Hematopoietic multipotent progenitor cell (in vitro differentiated cells): ENCODE measurements around the gene WNT8A. TPM values are rescaled to one million over a fixed set of nuclear protein-coding genes. Genes with fewer than 3 reads are reported as not detected.

ENCODE experiments used
- DNase-seq, 3 donors: peaks; one replicate each; pipeline ENCODE4 v3.0.0-alpha.2; 2011 to 2015; ENCODE audit warnings: low read depth in 2 of 3, low spot score in 2 of 3
- total RNA-seq: library from RNA; depleted of rRNA; stranded (reverse); fragments of >200 nt; gene quantifications from one replicate; pipeline ENCODE4 v1.2.3, GENCODE V29; 2012

Gene WNT8A
- total RNA-seq, 1 donor = 1.1 TPM

- DNase-seq = no peak
Measured at GRCh38 chr5:138078006-138078643, 5.7 kb upstream of the WNT8A start.

GRCh38 chr5:138082033-138082432, 1.8 kb upstream of the WNT8A start:
- peak in 1 of 3 donors; percentile 17 for DNase-seq

GRCh38 chr5:138091685-138092084, 7.9 kb downstream of the WNT8A start:
- no peak for DNase-seq

- no peak for DNase-seq
Measured at GRCh38 chr5:138092301-138092700, 8.5 kb downstream of the WNT8A start.

GRCh38 chr5:138093036-138093435, 9.2 kb downstream of the WNT8A start:
- peak in 1 of 3 donors; percentile 30 for DNase-seq

GRCh38 chr5:138095100-138095907, 11.5 kb downstream of the WNT8A start:
- DNase-seq = no peak

- no peak for DNase-seq
Measured at GRCh38 chr5:138096363-138096762, 12.5 kb downstream of the WNT8A start.

GRCh38 chr5:138096997-138097828, 13.4 kb downstream of the WNT8A start:
- DNase-seq = no peak

GRCh38 chr5:138102454-138103318, 18.9 kb downstream of the WNT8A start:
- no peak for DNase-seq

GRCh38 chr5:138103319-138103637, 19.4 kb downstream of the WNT8A start:
- no peak for DNase-seq

GRCh38 chr5:138105709-138106108, 21.9 kb downstream of the WNT8A start:
- no peak for DNase-seq

GRCh38 chr5:138107213-138107612, 23.4 kb downstream of the WNT8A start:
- no peak for DNase-seq

- no peak for DNase-seq
Measured at GRCh38 chr5:138109463-138110265, 25.8 kb downstream of the WNT8A start.

GRCh38 chr5:138110266-138110963, 26.6 kb downstream of the WNT8A start:
- DNase-seq = no peak

- DNase-seq = no peak
Measured at GRCh38 chr5:138111181-138111580, 27.3 kb downstream of the WNT8A start.

- DNase-seq = no peak
Measured at GRCh38 chr5:138111937-138112336, 28.1 kb downstream of the WNT8A start.

- no peak for DNase-seq
Measured at GRCh38 chr5:138115254-138115653, 31.4 kb downstream of the WNT8A start.

GRCh38 chr5:138128334-138128733, 44.5 kb downstream of the WNT8A start:
- DNase-seq = peak in 1 of 3 donors; percentile 56

GRCh38 chr5:138129347-138129746, 45.5 kb downstream of the WNT8A start:
- DNase-seq = no peak
